H1 (cell line): ENCODE results near the gene AEBP1. TPM values are rescaled to one million over a fixed set of nuclear protein-coding genes. Genes with fewer than 3 reads are reported as not detected.

Experiments used
- CTCF ChIA-PET: fragments of 300-600 bp; sonication (Branson Sonifier 250); formaldehyde crosslinking; loops from one replicate; lab custom pipeline; 2021; ENCODE audit not compliant: partially characterized antibody; lab: Charles Lee
- POLR2A ChIA-PET: fragments of 300-600 bp; sonication (Branson Sonifier 250); formaldehyde crosslinking; loops from one replicate; lab custom pipeline; 2021; ENCODE audit warnings: inconsistent platforms; ENCODE audit not compliant: partially characterized antibody; lab: Charles Lee
- DNase-seq, 2 experiments: peaks; one replicate each; pipeline versions ENCODE4 v3.0.0 to v3.0.0-alpha.2; 2010 to 2022; ENCODE audit warnings: low spot score in 2 of 2, low read depth in 1 of 2, mixed read lengths in 1 of 2
- FAIRE-seq: peaks from 2 replicates; lab custom pipeline; 2011; peaks lifted over from hg19 to GRCh38; lab: Jason Lieb, UNC
- H2AFZ ChIP-seq: 2 replicates; pipeline ENCODE4 v1.8.1; 2012; ENCODE audit warnings: low read length, inconsistent platforms
- H2AK5ac ChIP-seq: 2 replicates; pipeline ENCODE4 v1.6.1; 2013; ENCODE audit warnings: low read depth, low read length
- H2BK120ac ChIP-seq: replicated peaks from 2 replicates; pipeline ENCODE3; 2013; ENCODE audit warnings: low read depth, low read length, inconsistent platforms
- H2BK12ac ChIP-seq: 2 replicates; pipeline ENCODE4 v1.6.1; 2013; ENCODE audit warnings: low read depth, low read length
- H2BK15ac ChIP-seq: 2 replicates; pipeline ENCODE4 v1.6.1; 2013; ENCODE audit warnings: low read length
- H2BK20ac ChIP-seq: 2 replicates; pipeline ENCODE4 v1.6.1; 2013; ENCODE audit warnings: low read length
- H2BK5ac ChIP-seq: 2 replicates; pipeline ENCODE4 v1.6.1; 2013; ENCODE audit warnings: low read depth, low read length
- H3K14ac ChIP-seq: 2 replicates; pipeline ENCODE4 v1.6.1; 2013; ENCODE audit warnings: inconsistent platforms; ENCODE audit not compliant: insufficient read length
- H3K18ac ChIP-seq: 2 replicates; pipeline ENCODE4 v1.6.1; 2013; ENCODE audit warnings: low read length; ENCODE audit errors: extremely low read depth
- H3K23ac ChIP-seq: 2 replicates; pipeline ENCODE4 v1.6.1; 2013; ENCODE audit warnings: inconsistent platforms; ENCODE audit not compliant: insufficient read length
- H3K23me2 ChIP-seq: 2 replicates; pipeline ENCODE4 v1.6.1; 2013; ENCODE audit warnings: low read depth, low read length
- H3K27ac ChIP-seq: 2 replicates; pipeline ENCODE4 v1.6.1; 2011; ENCODE audit warnings: low read depth, low read length, inconsistent platforms
- H3K27me3 ChIP-seq, 4 experiments: replicated peaks in 1 of 4; 1 replicate in 1 of 4; 2 replicates in 3 of 4; pipeline versions ENCODE4 v1.6.1 to v1.8.1; 2011 to 2013; ENCODE audit warnings: low read length in 3 of 4, mild to moderate bottlenecking in 3 of 4, inconsistent platforms in 2 of 4, mixed read lengths in 2 of 4, moderate library complexity in 1 of 4; ENCODE audit not compliant: control insufficient read depth in 3 of 4, insufficient read depth in 3 of 4; ENCODE audit errors: extremely low read depth in 1 of 4
- H3K36me3 ChIP-seq, 4 experiments: 2 replicates each; pipeline versions ENCODE4 v1.6.1 to v1.8.1; 2011 to 2013; ENCODE audit warnings: mild to moderate bottlenecking in 4 of 4, low read length in 3 of 4, moderate library complexity in 2 of 4, control low read depth in 1 of 4, inconsistent platforms in 1 of 4; ENCODE audit not compliant: insufficient read depth in 4 of 4, control insufficient read depth in 2 of 4
- H3K4ac ChIP-seq: replicated peaks from 2 replicates; pipeline ENCODE3; 2013; ENCODE audit warnings: low read length, low read depth, mixed read lengths, inconsistent platforms; ENCODE audit not compliant: insufficient read length
- H3K4me1 ChIP-seq, 4 experiments: replicated peaks in 1 of 4; 1 replicate in 1 of 4; 2 replicates in 3 of 4; pipeline versions ENCODE4 v1.6.1 to v1.8.1; 2011 to 2013; ENCODE audit warnings: low read length in 3 of 4, inconsistent platforms in 2 of 4, mixed read lengths in 1 of 4; ENCODE audit not compliant: insufficient read depth in 4 of 4, control insufficient read depth in 3 of 4
- H3K4me2 ChIP-seq, 2 experiments: 2 replicates each; pipeline versions ENCODE4 v1.6.1 to v1.8.1; 2011 to 2013; ENCODE audit warnings: low read depth in 2 of 2, low read length in 2 of 2, control low read depth in 1 of 2, inconsistent platforms in 1 of 2, mild to moderate bottlenecking in 1 of 2; ENCODE audit not compliant: insufficient read depth in 1 of 2
- H3K4me3 ChIP-seq, 4 experiments: fragments of 200-600, 300-600 bp in 1 of 4; sonication (generic), shearing (Covaris generic), sonication (Bioruptor Twin) in 1 of 4; 2 replicates each; pipeline versions ENCODE4 v1.5.1 to v1.8.1; 2011 to 2016; ENCODE audit warnings: low read length in 4 of 4, low read depth in 3 of 4, control low read depth in 2 of 4, inconsistent platforms in 2 of 4, mild to moderate bottlenecking in 2 of 4, mixed read lengths in 1 of 4, moderate library complexity in 1 of 4; ENCODE audit not compliant: insufficient read depth in 2 of 4; ENCODE audit errors: extremely low read depth in 1 of 4
- H3K56ac ChIP-seq: replicated peaks from 2 replicates; pipeline ENCODE3; 2013; ENCODE audit warnings: low read depth, mild to moderate bottlenecking, mixed read lengths, low read length, inconsistent platforms; ENCODE audit not compliant: insufficient read length
- H3K79me1 ChIP-seq: 2 replicates; pipeline ENCODE4 v1.6.1; 2013; ENCODE audit warnings: low read depth, low read length, control low read depth
- H3K79me2 ChIP-seq, 2 experiments: 2 replicates each; pipeline versions ENCODE4 v1.6.1 to v1.8.1; 2012 to 2013; ENCODE audit warnings: low read length in 2 of 2, mild to moderate bottlenecking in 2 of 2, inconsistent platforms in 1 of 2; ENCODE audit not compliant: insufficient read depth in 2 of 2, control insufficient read depth in 1 of 2
- H3K9ac ChIP-seq, 4 experiments: replicated peaks in 1 of 4; 1 replicate in 1 of 4; 2 replicates in 3 of 4; pipeline versions ENCODE4 v1.6.1 to v1.8.1; 2011 to 2013; ENCODE audit warnings: low read depth in 3 of 4, low read length in 3 of 4, control low read depth in 2 of 4, mild to moderate bottlenecking in 2 of 4, moderate library complexity in 2 of 4, inconsistent platforms in 1 of 4; ENCODE audit errors: extremely low read depth in 1 of 4
- H3K9me3 ChIP-seq, 2 experiments: 2 replicates each; pipeline versions ENCODE4 v1.6.1 to v1.8.1; 2012 to 2013; ENCODE audit warnings: mild to moderate bottlenecking in 2 of 2, moderate library complexity in 2 of 2, control low read depth in 1 of 2, inconsistent platforms in 1 of 2, low read depth in 1 of 2, low read length in 1 of 2, mixed read lengths in 1 of 2; ENCODE audit not compliant: insufficient read depth in 2 of 2
- H4K20me1 ChIP-seq, 2 experiments: replicated peaks in 1 of 2; 2 replicates each; pipeline versions ENCODE3 to v1.8.1; 2011 to 2013; ENCODE audit warnings: inconsistent platforms in 2 of 2, low read length in 2 of 2, mild to moderate bottlenecking in 1 of 2; ENCODE audit not compliant: insufficient read depth in 2 of 2, control insufficient read depth in 1 of 2
- H4K5ac ChIP-seq: 2 replicates; pipeline ENCODE4 v1.6.1; 2013; ENCODE audit warnings: low read length, low read depth, mixed read lengths, inconsistent platforms; ENCODE audit not compliant: insufficient read length
- H4K8ac ChIP-seq: 2 replicates; pipeline ENCODE4 v1.8.0; 2013; ENCODE audit warnings: mild to moderate bottlenecking, moderate library complexity, low read length, inconsistent platforms; ENCODE audit not compliant: insufficient read depth; ENCODE audit errors: extremely low read depth
- H4K91ac ChIP-seq: replicated peaks from 2 replicates; pipeline ENCODE3; 2013; ENCODE audit warnings: low read length, mixed read lengths, inconsistent platforms; ENCODE audit not compliant: insufficient read length
- ASH2L ChIP-seq: fragments of 200-600, 300-600 bp; sonication (generic); IDR thresholded peaks from one replicate; pipeline ENCODE4 v1.7.1; 2017; ENCODE audit warnings: low read length
- BACH1 ChIP-seq: IDR thresholded peaks from 2 replicates; pipeline ENCODE4 v1.6.1; 2012; ENCODE audit warnings: low read length, improper control_type of control experiment
- CEBPB ChIP-seq: IDR thresholded peaks from 2 replicates; pipeline ENCODE4 v1.6.1; 2012; ENCODE audit warnings: low read depth, low read length
- JUN ChIP-seq: IDR thresholded peaks from 2 replicates; pipeline ENCODE4 v1.6.1; 2011; ENCODE audit warnings: low read depth, mild to moderate bottlenecking, improper control_type of control experiment, low read length
- KDM4A ChIP-seq: IDR thresholded peaks from one replicate; pipeline ENCODE4 v1.7.1; 2012; ENCODE audit warnings: low read depth, mild to moderate bottlenecking, moderate library complexity, low read length, inconsistent platforms; ENCODE audit not compliant: severe bottlenecking
- POLR2A ChIP-seq, 2 experiments: IDR thresholded peaks; 1 replicate in 1 of 2; 2 replicates in 1 of 2; pipeline ENCODE4 v1.6.1; 2011; ENCODE audit warnings: low read depth in 2 of 2, low read length in 2 of 2, mild to moderate bottlenecking in 2 of 2; ENCODE audit errors: control extremely low read depth in 1 of 2
- RBBP5 ChIP-seq: IDR thresholded peaks from 2 replicates; pipeline ENCODE4 v1.7.1; 2012; ENCODE audit warnings: low read depth, mild to moderate bottlenecking, inconsistent platforms, low read length, moderate library complexity, borderline replicate concordance
- RXRA ChIP-seq: IDR thresholded peaks from 2 replicates; pipeline ENCODE4 v1.6.1; 2011; ENCODE audit warnings: low read depth, mild to moderate bottlenecking, low read length, moderate library complexity; ENCODE audit not compliant: insufficient read depth
- SIN3A ChIP-seq, 2 experiments: IDR thresholded peaks in 1 of 2; conservative IDR thresholded peaks in 1 of 2; 2 replicates each; pipeline ENCODE4 v1.6.1; 2011 to 2012; ENCODE audit warnings: low read length in 2 of 2, improper control_type of control experiment in 1 of 2, low read depth in 1 of 2, mild to moderate bottlenecking in 1 of 2
- WGBS, 2 experiments: shearing (Covaris generic) in 1 of 2; methylation state at CpG; one replicate each; pipeline versions ENCODE4 v1.1.6 to v1.1.7; 2013 to 2015; ENCODE audit warnings: low lambda C conversion rate in 2 of 2, mixed read lengths in 2 of 2, inconsistent platforms in 1 of 2, low coverage in 1 of 2, missing lambda C conversion rate in 1 of 2; ENCODE audit not compliant: insufficient replicate concordance in 2 of 2, insufficient coverage in 1 of 2, insufficient read length in 1 of 2; ENCODE audit errors: extremely low coverage in 1 of 2, missing lambda C conversion rate in 1 of 2; 5-methylcytosine and 5-hydroxymethylcytosine counted together
- polyA plus RNA-seq, 7 experiments: library from polyadenylated mRNA; depleted of rRNA in 3 of 7; stranded (reverse) in 5 of 7; unstranded in 2 of 7; fragments of >200 nt in 5 of 7; fragments of 200-250 nt in 2 of 7; gene quantifications; 1 replicate in 5 of 7; 2 replicates in 1 of 7; 4 replicates in 1 of 7; pipeline versions ENCODE4 v1.2.1 to v1.2.3, GENCODE V29; 2011 to 2013; ENCODE audit warnings: missing spikeins in 2 of 7, mixed read lengths in 2 of 7
- total RNA-seq: library from RNA; stranded (reverse); fragmentation: NEBNext Ultra II Directional; extraction: Animal tissue kit (Norgen Biotek cat#: 25700); gene quantifications from 2 replicates; pipeline ENCODE4 v1.2.1, GENCODE V29; 2021

AEBP1 gene
- total and polyA plus RNA-seq, 2 of the 8 experiments (the other 6 are each of a cell fraction or from before 2014, with no cell fraction given): 10.4 to 41.2 TPM

- TF ChIP-seq RBBP5: peak; percentile 38
- no peak for TF ChIP-seq JUN
- no peak for TF ChIP-seq SIN3A (conservative IDR thresholded peaks at IDR 0.05 in 1 of 2, IDR thresholded peaks at IDR 0.05 in 1 of 2; ENCODE audit: low read depth in 1 of 2, low read length in 2 of 2)
- peak; percentile 20 for TF ChIP-seq KDM4A
- no peak for TF ChIP-seq BACH1
- TF ChIP-seq RXRA: no peak
- peak; percentile 74 for TF ChIP-seq ASH2L
- TF ChIP-seq CEBPB: peak; percentile 50; the same call in 1 of the 2 replicates
- no peak for TF ChIP-seq POLR2A (IDR thresholded peaks at IDR 0.05; ENCODE audit: control extremely low read depth in 1 of 2, low read depth in 2 of 2, low read length in 2 of 2)
- TF ChIP-seq, all 59 proteins: peak for 4
- no peak overlapping the region for H3K14ac ChIP-seq
- H2BK12ac ChIP-seq: no peak overlapping the region
- H2AK5ac ChIP-seq: no peak overlapping the region
- no peak overlapping the region for H4K5ac ChIP-seq
- ChIA-PET POLR2A (interaction anchor here (1.0 to 2.0 kb wide), 6 partner anchors 10 to 111 kb away, joined by 3 to 13 read pairs (median 6); partner anchors contain the start of gene POLD2), CTCF (interaction anchor here (0.8 to 1.4 kb wide), 4 partner anchors 24 to 116 kb away, joined by 3 to 5 read pairs (median 4); no protein-coding TSS in a partner anchor)
- peaks cover 15% of the 10 kb centered on the region for H3K23me2 ChIP-seq
- H3K9me3 ChIP-seq: no peaks in the 10 kb centered on the region
- peak overlapping the region; percentile 84 to 98 for H3K4me2 ChIP-seq
- H3K36me3 ChIP-seq: no peaks in the 10 kb centered on the region; a peak in 2 of 8 replicates
- H3K23ac ChIP-seq: no peak overlapping the region
- H3K56ac ChIP-seq: no peak overlapping the region
- no peaks in the 10 kb centered on the region; a peak in 1 of 4 replicates for H3K79me2 ChIP-seq
- H4K91ac ChIP-seq: no peak overlapping the region
- no peak overlapping the region for H2BK120ac ChIP-seq
- no peak overlapping the region for H2AFZ ChIP-seq
- peak overlapping the region in 1 of 4 experiments; percentile 29; a peak in 2 of 7 replicates for H3K9ac ChIP-seq
- peaks cover 2 to 3% of the 10 kb centered on the region in 2 experiments for H4K20me1 ChIP-seq
- H3K27ac ChIP-seq: no peak overlapping the region
- peak overlapping the region; percentile 52 to 87 (median 64) for H3K4me3 ChIP-seq
- WGBS, 2 experiments: 20% methylated on average over 23 of the region's 28 CpGs; no CpG with 5 or more reads in 1 of the 2 experiments
- 0 out of 2 replicates have a peak overlapping the region, but pooled peaks have one; percentile 52 for H2BK20ac ChIP-seq
- no peak overlapping the region for H3K4ac ChIP-seq
- no peak for FAIRE-seq
- peak in 1 of 2 experiments; percentile 67 for DNase-seq
- no peak overlapping the region for H3K18ac ChIP-seq
- peak overlapping the region; percentile 35; the same call in 1 of the 2 replicates for H2BK5ac ChIP-seq
- H3K27me3 ChIP-seq: peaks cover 0 to 29% (median 16%) of the 10 kb centered on the region in 4 experiments; a peak in 6 of 7 replicates
- H3K79me1 ChIP-seq: peaks cover 4% of the 10 kb centered on the region; the same call in 1 of the 2 replicates
- H4K8ac ChIP-seq: no peak overlapping the region
- peaks cover 0 to 12% (median 9%) of the 10 kb centered on the region in 4 experiments; a peak in 6 of 7 replicates for H3K4me1 ChIP-seq
- peak overlapping the region; percentile 36; the same call in 1 of the 2 replicates for H2BK15ac ChIP-seq
Measured at GRCh38 chr7:44104860-44105771, 971 bp downstream of the AEBP1 start.
